HG03095 (cell line): ENCODE measurements around the gene GATA2.

ENCODE experiments used
- ATAC-seq: cut with Tn5 transposase; IDR thresholded peaks from one replicate; pipeline ENCODE4 v1.9.1; 2021; ENCODE audit warnings: moderate library complexity; ENCODE audit not compliant: unreplicated experiment

The GATA2 gene

GRCh38 chr3:128492671-128493569, at the start of gene GATA2:
Gene GATA2, minus strand, starts transcription at chr3:128493201. Its CDS starts 6,170 bp downstream, at chr3:128487031.
- no peak for ATAC-seq

- ATAC-seq: no peak
Measured at GRCh38 chr3:128541246-128541645, 48.2 kb upstream of the GATA2 start.

GRCh38 chr3:128539376-128539775, 46.4 kb upstream of the GATA2 start:
- ATAC-seq: no peak

- ATAC-seq: no peak
Measured at GRCh38 chr3:128537091-128537703, 44.2 kb upstream of the GATA2 start.

- ATAC-seq: no peak
Measured at GRCh38 chr3:128532012-128532983, 39.3 kb upstream of the GATA2 start.

GRCh38 chr3:128524374-128525299, 31.6 kb upstream of the GATA2 start:
- ATAC-seq: no peak

- no peak for ATAC-seq
Measured at GRCh38 chr3:128523591-128523990, 30.6 kb upstream of the GATA2 start.

GRCh38 chr3:128521715-128522114, 28.7 kb upstream of the GATA2 start:
- ATAC-seq: no peak

GRCh38 chr3:128518587-128519490, 25.8 kb upstream of the GATA2 start:
- ATAC-seq: no peak

GRCh38 chr3:128517648-128518047, 24.6 kb upstream of the GATA2 start:
- ATAC-seq: no peak

- no peak for ATAC-seq
Measured at GRCh38 chr3:128515967-128516366, 23.0 kb upstream of the GATA2 start.

- ATAC-seq: no peak
Measured at GRCh38 chr3:128508852-128509251, 15.9 kb upstream of the GATA2 start.

GRCh38 chr3:128506754-128507153, 13.8 kb upstream of the GATA2 start:
- ATAC-seq: no peak

- ATAC-seq: no peak
Measured at GRCh38 chr3:128505771-128506170, 12.8 kb upstream of the GATA2 start.

GRCh38 chr3:128504963-128505730, 12.1 kb upstream of the GATA2 start:
- no peak for ATAC-seq

- ATAC-seq: no peak
Measured at GRCh38 chr3:128504533-128504915, 11.5 kb upstream of the GATA2 start.

GRCh38 chr3:128503751-128504532, 10.9 kb upstream of the GATA2 start:
- ATAC-seq: no peak
